HEK293 (cell line): ENCODE data around the gene JHY.

Experiments
- CTCF ChIA-PET: fragments of 350-600 bp; formaldehyde crosslinking; extraction: SDS; loops from one replicate; lab custom pipeline; 2021; ENCODE audit warnings: antibody characterized with exemption; lab: Yijun Ruan, JAX
- POLR2A ChIA-PET: fragments of 300-600 bp; formaldehyde crosslinking; extraction: SDS; loops from one replicate; lab custom pipeline; 2020; ENCODE audit warnings: antibody characterized with exemption, inconsistent platforms; lab: Yijun Ruan, JAX
- H3K27ac ChIP-seq: fragments of 200-500 bp; sonication (Bioruptor generic); 2 replicates; pipeline ENCODE4 v1.5.1; 2014; ENCODE audit warnings: low read depth, low read length, control low read depth, inconsistent platforms; ENCODE audit errors: extremely low read depth
- H3K36me3 ChIP-seq, 2 experiments: fragments of 200-500 bp in 1 of 2; sonication (Bioruptor generic) in 1 of 2; 1 replicate in 1 of 2; 2 replicates in 1 of 2; pipeline ENCODE4 v1.5.1; 2014 to 2017; ENCODE audit warnings: inconsistent platforms in 2 of 2, low read length in 2 of 2; ENCODE audit not compliant: control insufficient read depth in 2 of 2, insufficient read depth in 1 of 2
- H3K4me1 ChIP-seq: fragments of 200-500 bp; sonication (Bioruptor generic); 2 replicates; pipeline ENCODE4 v1.5.1; 2014; ENCODE audit warnings: mild to moderate bottlenecking, low read length, inconsistent platforms; ENCODE audit not compliant: control insufficient read depth, insufficient read depth
- H3K4me3 ChIP-seq: 2 replicates; pipeline ENCODE4 v1.5.1; 2011; ENCODE audit warnings: low read depth, mild to moderate bottlenecking, control low read depth, low read length, moderate library complexity
- H3K9me3 ChIP-seq: fragments of 200-500 bp; sonication (Bioruptor generic); 2 replicates; pipeline ENCODE4 v1.5.1; 2014; ENCODE audit warnings: low read depth, low read length, inconsistent platforms; ENCODE audit not compliant: control insufficient read depth, insufficient read depth
- IKZF3 ChIP-seq: fragments of 450-650 bp; IDR thresholded peaks from 2 replicates; pipeline ENCODE4 v1.5.0; 2018; ENCODE audit warnings: missing biosample characterization, mild to moderate bottlenecking, missing genetic modification characterization, moderate library complexity
- SALL2 ChIP-seq: fragments of 450-650 bp; formaldehyde crosslinking; IDR thresholded peaks from 2 replicates; pipeline ENCODE4 v1.5.0; 2017; ENCODE audit warnings: missing biosample characterization, mild to moderate bottlenecking, missing genetic modification characterization, borderline replicate concordance
- ZBTB20 ChIP-seq: fragments of 450-650 bp; formaldehyde crosslinking; IDR thresholded peaks from 2 replicates; pipeline ENCODE4 v1.5.1; 2016; ENCODE audit warnings: missing biosample characterization, missing genetic modification characterization
- ZBTB21 ChIP-seq: fragments of 450-650 bp; formaldehyde crosslinking; IDR thresholded peaks from 2 replicates; pipeline ENCODE4 v1.5.1; 2017; ENCODE audit warnings: missing biosample characterization, missing genetic modification characterization
- ZBTB48 ChIP-seq: fragments of 450-650 bp; formaldehyde crosslinking; IDR thresholded peaks from 2 replicates; pipeline ENCODE4 v1.5.1; 2016; ENCODE audit warnings: missing biosample characterization, missing genetic modification characterization
- ZNF132 ChIP-seq: fragments of 450-650 bp; formaldehyde crosslinking; IDR thresholded peaks from 2 replicates; pipeline ENCODE4 v1.5.1; 2017; ENCODE audit warnings: missing biosample characterization, missing genetic modification characterization, borderline replicate concordance
- ZNF311 ChIP-seq: fragments of 450-650 bp; formaldehyde crosslinking; IDR thresholded peaks from 2 replicates; pipeline ENCODE4 v1.5.1; 2017; ENCODE audit warnings: missing biosample characterization, missing genetic modification characterization, borderline replicate concordance
- ZNF335 ChIP-seq: fragments of 450-650 bp; formaldehyde crosslinking; conservative IDR thresholded peaks from 2 replicates; pipeline ENCODE4 v1.5.1; 2016; ENCODE audit warnings: missing biosample characterization, missing genetic modification characterization
- ZNF354C ChIP-seq: fragments of 450-650 bp; formaldehyde crosslinking; IDR thresholded peaks from 2 replicates; pipeline ENCODE4 v1.5.1; 2016; ENCODE audit warnings: missing biosample characterization, missing genetic modification characterization, low read depth, borderline replicate concordance
- ZNF473 ChIP-seq: fragments of 450-650 bp; formaldehyde crosslinking; IDR thresholded peaks from 2 replicates; pipeline ENCODE4 v1.5.1; 2017; ENCODE audit warnings: missing biosample characterization, missing genetic modification characterization
- ZNF510 ChIP-seq: fragments of 450-650 bp; formaldehyde crosslinking; IDR thresholded peaks from 2 replicates; pipeline ENCODE4 v1.5.1; 2018; ENCODE audit warnings: mild to moderate bottlenecking, missing genetic modification characterization, missing biosample characterization; ENCODE audit not compliant: insufficient replicate concordance
- ZNF529 ChIP-seq: fragments of 450-650 bp; formaldehyde crosslinking; IDR thresholded peaks from 2 replicates; pipeline ENCODE4 v1.5.1; 2017; ENCODE audit warnings: missing genetic modification characterization, missing biosample characterization; ENCODE audit not compliant: insufficient replicate concordance
- ZNF571 ChIP-seq: fragments of 450-650 bp; formaldehyde crosslinking; IDR thresholded peaks from 2 replicates; pipeline ENCODE4 v1.5.0; 2017; ENCODE audit warnings: missing biosample characterization, missing genetic modification characterization
- ZNF596 ChIP-seq: fragments of 450-650 bp; IDR thresholded peaks from 2 replicates; pipeline ENCODE4 v1.5.0; 2018; ENCODE audit warnings: missing biosample characterization, mild to moderate bottlenecking, missing genetic modification characterization, moderate library complexity
- ZNF654 ChIP-seq: fragments of 450-650 bp; formaldehyde crosslinking; IDR thresholded peaks from 2 replicates; pipeline ENCODE4 v1.5.1; 2016; ENCODE audit warnings: low read depth, missing biosample characterization, missing genetic modification characterization
- ZNF670 ChIP-seq: fragments of 450-650 bp; formaldehyde crosslinking; IDR thresholded peaks from 2 replicates; pipeline ENCODE4 v1.5.1; 2016; ENCODE audit warnings: missing biosample characterization, missing genetic modification characterization, low read depth
- ZNF707 ChIP-seq: fragments of 450-650 bp; formaldehyde crosslinking; IDR thresholded peaks from 2 replicates; pipeline ENCODE4 v1.5.1; 2016; ENCODE audit warnings: missing biosample characterization, missing genetic modification characterization
- ZNF777 ChIP-seq: fragments of 450-650 bp; formaldehyde crosslinking; IDR thresholded peaks from 2 replicates; pipeline ENCODE4 v1.5.1; 2017; ENCODE audit warnings: missing biosample characterization, missing genetic modification characterization, borderline replicate concordance
- ZNF785 ChIP-seq: fragments of 450-650 bp; formaldehyde crosslinking; IDR thresholded peaks from 2 replicates; pipeline ENCODE4 v1.5.1; 2016; ENCODE audit warnings: missing biosample characterization, missing genetic modification characterization
- ZNF792 ChIP-seq: fragments of 450-650 bp; formaldehyde crosslinking; IDR thresholded peaks from 2 replicates; pipeline ENCODE4 v1.5.1; 2016; ENCODE audit warnings: missing biosample characterization, missing genetic modification characterization
- ZSCAN23 ChIP-seq: fragments of 450-650 bp; formaldehyde crosslinking; IDR thresholded peaks from 2 replicates; pipeline ENCODE4 v1.5.1; 2016; ENCODE audit warnings: missing biosample characterization, missing genetic modification characterization
- TF ChIP-seq, protein P1 (sequence below): fragments of 450-650 bp; formaldehyde crosslinking; IDR thresholded peaks from 2 replicates; pipeline ENCODE4 v1.5.1; 2016; ENCODE audit warnings: missing biosample characterization, missing genetic modification characterization, borderline replicate concordance
- TF ChIP-seq, protein P2 (sequence below): fragments of 450-650 bp; formaldehyde crosslinking; IDR thresholded peaks from 2 replicates; pipeline ENCODE4 v1.5.1; 2016; ENCODE audit warnings: missing biosample characterization, missing genetic modification characterization
- TF ChIP-seq, protein P3 (sequence below): fragments of 450-650 bp; formaldehyde crosslinking; IDR thresholded peaks from 2 replicates; pipeline ENCODE4 v1.5.1; 2016; ENCODE audit warnings: missing biosample characterization, missing genetic modification characterization
- TF ChIP-seq, protein P4 (sequence below): fragments of 450-650 bp; formaldehyde crosslinking; IDR thresholded peaks from 2 replicates; pipeline ENCODE4 v1.5.1; 2017; ENCODE audit warnings: missing biosample characterization, missing genetic modification characterization

The JHY gene

DNA sequence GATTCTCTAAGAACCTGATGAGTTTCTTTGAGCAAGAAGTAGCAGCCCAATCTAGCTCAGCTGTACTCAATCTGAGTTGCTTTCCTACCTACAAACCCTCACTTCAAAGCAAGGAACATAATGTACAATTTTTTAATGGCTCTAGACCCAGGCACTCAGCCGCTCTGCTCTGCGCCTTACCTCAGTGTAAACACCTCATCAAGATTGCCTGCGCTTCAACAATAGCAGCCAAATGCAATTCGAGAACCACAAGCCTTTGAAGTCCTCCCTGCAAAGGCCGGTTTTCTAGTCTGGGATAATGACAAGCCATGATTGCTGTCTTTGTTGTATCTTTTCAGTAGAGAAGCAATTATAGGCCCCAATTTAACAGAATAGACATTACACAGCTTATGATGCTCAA is 38.0 kb downstream of the JHY start (continued):
- TF ChIP-seq, protein P1, sequence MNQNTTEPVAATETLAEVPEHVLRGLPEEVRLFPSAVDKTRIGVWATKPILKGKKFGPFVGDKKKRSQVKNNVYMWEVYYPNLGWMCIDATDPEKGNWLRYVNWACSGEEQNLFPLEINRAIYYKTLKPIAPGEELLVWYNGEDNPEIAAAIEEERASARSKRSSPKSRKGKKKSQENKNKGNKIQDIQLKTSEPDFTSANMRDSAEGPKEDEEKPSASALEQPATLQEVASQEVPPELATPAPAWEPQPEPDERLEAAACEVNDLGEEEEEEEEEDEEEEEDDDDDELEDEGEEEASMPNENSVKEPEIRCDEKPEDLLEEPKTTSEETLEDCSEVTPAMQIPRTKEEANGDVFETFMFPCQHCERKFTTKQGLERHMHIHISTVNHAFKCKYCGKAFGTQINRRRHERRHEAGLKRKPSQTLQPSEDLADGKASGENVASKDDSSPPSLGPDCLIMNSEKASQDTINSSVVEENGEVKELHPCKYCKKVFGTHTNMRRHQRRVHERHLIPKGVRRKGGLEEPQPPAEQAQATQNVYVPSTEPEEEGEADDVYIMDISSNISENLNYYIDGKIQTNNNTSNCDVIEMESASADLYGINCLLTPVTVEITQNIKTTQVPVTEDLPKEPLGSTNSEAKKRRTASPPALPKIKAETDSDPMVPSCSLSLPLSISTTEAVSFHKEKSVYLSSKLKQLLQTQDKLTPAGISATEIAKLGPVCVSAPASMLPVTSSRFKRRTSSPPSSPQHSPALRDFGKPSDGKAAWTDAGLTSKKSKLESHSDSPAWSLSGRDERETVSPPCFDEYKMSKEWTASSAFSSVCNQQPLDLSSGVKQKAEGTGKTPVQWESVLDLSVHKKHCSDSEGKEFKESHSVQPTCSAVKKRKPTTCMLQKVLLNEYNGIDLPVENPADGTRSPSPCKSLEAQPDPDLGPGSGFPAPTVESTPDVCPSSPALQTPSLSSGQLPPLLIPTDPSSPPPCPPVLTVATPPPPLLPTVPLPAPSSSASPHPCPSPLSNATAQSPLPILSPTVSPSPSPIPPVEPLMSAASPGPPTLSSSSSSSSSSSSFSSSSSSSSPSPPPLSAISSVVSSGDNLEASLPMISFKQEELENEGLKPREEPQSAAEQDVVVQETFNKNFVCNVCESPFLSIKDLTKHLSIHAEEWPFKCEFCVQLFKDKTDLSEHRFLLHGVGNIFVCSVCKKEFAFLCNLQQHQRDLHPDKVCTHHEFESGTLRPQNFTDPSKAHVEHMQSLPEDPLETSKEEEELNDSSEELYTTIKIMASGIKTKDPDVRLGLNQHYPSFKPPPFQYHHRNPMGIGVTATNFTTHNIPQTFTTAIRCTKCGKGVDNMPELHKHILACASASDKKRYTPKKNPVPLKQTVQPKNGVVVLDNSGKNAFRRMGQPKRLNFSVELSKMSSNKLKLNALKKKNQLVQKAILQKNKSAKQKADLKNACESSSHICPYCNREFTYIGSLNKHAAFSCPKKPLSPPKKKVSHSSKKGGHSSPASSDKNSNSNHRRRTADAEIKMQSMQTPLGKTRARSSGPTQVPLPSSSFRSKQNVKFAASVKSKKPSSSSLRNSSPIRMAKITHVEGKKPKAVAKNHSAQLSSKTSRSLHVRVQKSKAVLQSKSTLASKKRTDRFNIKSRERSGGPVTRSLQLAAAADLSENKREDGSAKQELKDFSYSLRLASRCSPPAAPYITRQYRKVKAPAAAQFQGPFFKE = no peak
- TF ChIP-seq ZNF654 (tag by site-specific recombination) = no peak
- TF ChIP-seq, protein P2, sequence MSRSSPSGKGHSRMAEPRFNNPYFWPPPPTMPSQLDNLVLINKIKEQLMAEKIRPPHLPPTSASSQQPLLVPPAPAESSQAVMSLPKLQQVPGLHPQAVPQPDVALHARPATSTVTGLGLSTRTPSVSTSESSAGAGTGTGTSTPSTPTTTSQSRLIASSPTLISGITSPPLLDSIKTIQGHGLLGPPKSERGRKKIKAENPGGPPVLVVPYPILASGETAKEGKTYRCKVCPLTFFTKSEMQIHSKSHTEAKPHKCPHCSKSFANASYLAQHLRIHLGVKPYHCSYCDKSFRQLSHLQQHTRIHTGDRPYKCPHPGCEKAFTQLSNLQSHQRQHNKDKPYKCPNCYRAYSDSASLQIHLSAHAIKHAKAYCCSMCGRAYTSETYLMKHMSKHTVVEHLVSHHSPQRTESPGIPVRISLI (tag by site-specific recombination) = no peak

DNA sequence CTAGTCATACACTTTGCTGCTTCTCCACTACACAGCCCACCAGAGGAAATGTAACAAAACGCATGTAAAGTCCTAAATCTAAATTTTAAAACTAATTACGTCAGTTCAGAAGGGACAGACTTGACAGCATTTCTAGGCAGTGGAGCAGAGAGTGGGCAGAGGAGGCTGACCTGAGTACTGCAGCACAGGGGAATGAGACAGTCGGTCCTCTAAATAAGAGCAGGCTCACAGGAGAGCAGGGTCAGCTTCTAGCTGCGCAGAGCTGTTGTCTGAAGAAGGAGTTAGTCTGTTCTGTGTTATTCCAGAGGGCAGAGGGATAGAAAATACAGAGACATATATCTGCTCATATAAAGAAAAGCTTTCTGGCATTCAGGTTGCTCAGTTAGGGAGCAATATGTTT is 40.3 kb downstream of the JHY start:
- POLR2A ChIA-PET = no interaction called here

DNA sequence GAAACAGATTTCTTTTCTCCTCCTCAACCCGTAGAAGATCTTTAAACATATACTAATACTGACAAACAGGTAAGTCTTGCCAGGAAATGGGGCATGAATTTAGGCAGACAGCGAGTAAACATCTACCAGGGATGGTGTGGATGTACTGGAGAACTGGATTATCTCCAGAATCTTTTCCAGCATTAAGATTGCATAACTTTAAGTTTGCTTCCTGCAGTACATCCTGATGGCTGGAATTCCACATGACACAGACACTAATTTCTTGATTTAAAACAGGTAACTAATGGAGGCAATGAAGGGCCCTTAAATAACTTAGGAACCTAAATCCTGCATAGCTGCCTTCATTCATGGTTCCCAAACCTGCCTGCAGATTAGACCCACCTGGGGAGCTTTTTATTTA is 40.7 kb downstream of the JHY start:
- ChIA-PET CTCF (interaction anchor here (2.0 kb wide), 1 partner anchor 10 kb away, joined by 8 read pairs; no protein-coding TSS in a partner anchor), POLR2A (no interaction called here)
- no peak for TF ChIP-seq ZNF670 (tag by site-specific recombination)
- no peak for TF ChIP-seq ZNF792
- no peak for TF ChIP-seq ZNF473 (tag by site-specific recombination)
- TF ChIP-seq ZNF311 = no peak
- no peak for TF ChIP-seq ZNF354C (tag by site-specific recombination)
- no peak for TF ChIP-seq IKZF3 (tag by site-specific recombination)
- TF ChIP-seq ZNF777 (tag by site-specific recombination) = no peak

More for the DNA sequence above, 40.3 kb downstream of the JHY start:
- Histone ChIP-seq H3K4me1 (no peaks in the 10 kb centered on the region; the same call in 1 of the 2 replicates), H3K4me3 (no peak overlapping the region), H3K36me3 (no peaks in the 10 kb centered on the region; a peak in 1 of 3 replicates), H3K9me3 (no peaks in the 10 kb centered on the region), H3K27ac (no peak overlapping the region)
- CTCF ChIA-PET = interaction anchor here (1.1 to 2.0 kb wide), 2 partner anchors 10 to 718 kb away, joined by 3 to 8 read pairs; no protein-coding TSS in a partner anchor
- TF ChIP-seq ZNF510 (tag by site-specific recombination) = no peak
- no peak for TF ChIP-seq ZNF529 (tag by site-specific recombination)
- no peak for TF ChIP-seq ZSCAN23 (tag by site-specific recombination)
- TF ChIP-seq, protein P3, sequence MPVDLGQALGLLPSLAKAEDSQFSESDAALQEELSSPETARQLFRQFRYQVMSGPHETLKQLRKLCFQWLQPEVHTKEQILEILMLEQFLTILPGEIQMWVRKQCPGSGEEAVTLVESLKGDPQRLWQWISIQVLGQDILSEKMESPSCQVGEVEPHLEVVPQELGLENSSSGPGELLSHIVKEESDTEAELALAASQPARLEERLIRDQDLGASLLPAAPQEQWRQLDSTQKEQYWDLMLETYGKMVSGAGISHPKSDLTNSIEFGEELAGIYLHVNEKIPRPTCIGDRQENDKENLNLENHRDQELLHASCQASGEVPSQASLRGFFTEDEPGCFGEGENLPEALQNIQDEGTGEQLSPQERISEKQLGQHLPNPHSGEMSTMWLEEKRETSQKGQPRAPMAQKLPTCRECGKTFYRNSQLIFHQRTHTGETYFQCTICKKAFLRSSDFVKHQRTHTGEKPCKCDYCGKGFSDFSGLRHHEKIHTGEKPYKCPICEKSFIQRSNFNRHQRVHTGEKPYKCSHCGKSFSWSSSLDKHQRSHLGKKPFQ = no peak
- no peak for TF ChIP-seq ZBTB48
- no peak for TF ChIP-seq SALL2
- no peak for TF ChIP-seq ZNF335 (tag by site-specific recombination)
- no peak for TF ChIP-seq ZNF707 (tag by site-specific recombination)
- no peak for TF ChIP-seq ZNF785
- TF ChIP-seq ZNF132 = no peak
- TF ChIP-seq, protein P4, sequence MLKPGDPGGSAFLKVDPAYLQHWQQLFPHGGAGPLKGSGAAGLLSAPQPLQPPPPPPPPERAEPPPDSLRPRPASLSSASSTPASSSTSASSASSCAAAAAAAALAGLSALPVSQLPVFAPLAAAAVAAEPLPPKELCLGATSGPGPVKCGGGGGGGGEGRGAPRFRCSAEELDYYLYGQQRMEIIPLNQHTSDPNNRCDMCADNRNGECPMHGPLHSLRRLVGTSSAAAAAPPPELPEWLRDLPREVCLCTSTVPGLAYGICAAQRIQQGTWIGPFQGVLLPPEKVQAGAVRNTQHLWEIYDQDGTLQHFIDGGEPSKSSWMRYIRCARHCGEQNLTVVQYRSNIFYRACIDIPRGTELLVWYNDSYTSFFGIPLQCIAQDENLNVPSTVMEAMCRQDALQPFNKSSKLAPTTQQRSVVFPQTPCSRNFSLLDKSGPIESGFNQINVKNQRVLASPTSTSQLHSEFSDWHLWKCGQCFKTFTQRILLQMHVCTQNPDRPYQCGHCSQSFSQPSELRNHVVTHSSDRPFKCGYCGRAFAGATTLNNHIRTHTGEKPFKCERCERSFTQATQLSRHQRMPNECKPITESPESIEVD (tag by site-specific recombination) = no peak
- TF ChIP-seq ZNF571 = no peak
- no peak for TF ChIP-seq ZBTB21
- no peak for TF ChIP-seq ZNF596
- TF ChIP-seq ZBTB20 (tag by site-specific recombination) = no peak

More for the DNA sequence above, 40.7 kb downstream of the JHY start:
- H3K36me3 ChIP-seq = no peaks in the 10 kb centered on the region; a peak in 1 of 3 replicates
- no peak overlapping the region for H3K4me3 ChIP-seq
- no peak overlapping the region for H3K27ac ChIP-seq
- H3K9me3 ChIP-seq = no peaks in the 10 kb centered on the region
- H3K4me1 ChIP-seq = no peaks in the 10 kb centered on the region; the same call in 1 of the 2 replicates
